IPS-20b (cell line): Measurements from ENCODE around the gene DST.

Experiments used
- H3K27ac ChIP-seq: one replicate; pipeline ENCODE4 v1.5.1; 2013; ENCODE audit warnings: low read length
- H3K27me3 ChIP-seq: 2 replicates; pipeline ENCODE4 v1.6.1; 2013; ENCODE audit warnings: mild to moderate bottlenecking, low read length, inconsistent platforms; ENCODE audit not compliant: insufficient read depth
- H3K36me3 ChIP-seq: 2 replicates; pipeline ENCODE4 v1.6.1; 2013; ENCODE audit warnings: low read depth, mild to moderate bottlenecking, inconsistent platforms, low read length, moderate library complexity; ENCODE audit not compliant: insufficient read depth
- H3K4me1 ChIP-seq: 2 replicates; pipeline ENCODE4 v1.6.1; 2013; ENCODE audit warnings: mild to moderate bottlenecking, control low read depth, inconsistent platforms, low read length, moderate library complexity; ENCODE audit not compliant: insufficient read depth
- H3K4me3 ChIP-seq: 2 replicates; pipeline ENCODE4 v1.5.1; 2013; ENCODE audit warnings: mild to moderate bottlenecking, low read length, inconsistent platforms
- H3K9ac ChIP-seq: 2 replicates; pipeline ENCODE4 v1.6.1; 2013; ENCODE audit warnings: low read depth, mild to moderate bottlenecking, inconsistent platforms, low read length, moderate library complexity
- H3K9me3 ChIP-seq: 2 replicates; pipeline ENCODE4 v1.6.1; 2013; ENCODE audit warnings: mild to moderate bottlenecking, low read depth, low read length, inconsistent platforms; ENCODE audit not compliant: insufficient read depth

Gene DST

GRCh38 chr6:56660381-56660730 lies 17.7 kb upstream of the DST start:
- H3K4me3 ChIP-seq: no peak overlapping the region
- no peak overlapping the region for H3K27ac ChIP-seq
- H3K36me3 ChIP-seq: no peaks in the 10 kb centered on the region
- peaks cover 7% of the 10 kb centered on the region; the same call in 1 of the 2 replicates for H3K4me1 ChIP-seq
- H3K9me3 ChIP-seq: no peaks in the 10 kb centered on the region
- no peak overlapping the region; the same call in 1 of the 2 replicates for H3K9ac ChIP-seq
- H3K27me3 ChIP-seq: no peaks in the 10 kb centered on the region

DNA sequence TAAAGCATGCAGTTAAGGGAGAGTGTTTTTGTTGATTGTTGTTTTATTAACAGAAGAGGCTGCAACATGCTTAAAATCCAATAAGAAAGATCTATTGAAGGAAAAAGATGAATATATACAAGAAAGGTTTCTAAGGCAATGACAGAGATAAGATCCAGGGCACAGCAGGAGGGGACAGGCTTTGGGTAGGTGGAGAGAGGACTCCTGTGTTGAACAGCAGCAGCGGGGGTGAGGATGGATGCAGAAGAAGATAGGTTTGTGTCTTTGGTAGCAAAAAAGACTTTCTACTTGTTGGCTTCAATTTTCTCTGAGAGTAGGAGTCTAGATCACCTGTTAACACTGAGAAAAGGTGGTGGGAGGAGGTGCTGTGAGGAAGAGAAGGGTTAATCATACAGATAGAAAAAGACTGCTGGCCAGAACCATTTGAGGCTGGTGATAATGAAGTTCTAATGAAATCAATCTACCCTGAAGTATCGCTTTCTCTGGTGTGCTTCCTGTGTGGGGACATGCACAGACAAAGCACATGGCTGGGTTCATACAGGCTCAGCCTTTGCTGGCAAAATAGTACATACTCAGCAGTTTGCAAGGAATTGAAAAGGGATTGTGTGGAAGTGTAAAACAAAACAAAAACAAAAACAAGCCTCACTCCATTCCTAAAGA lies 17.2 kb upstream of the DST start:
- Histone ChIP-seq H3K9ac (no peak overlapping the region; the same call in 1 of the 2 replicates), H3K4me3 (no peak overlapping the region), H3K4me1 (peaks cover 7% of the 10 kb centered on the region; the same call in 1 of the 2 replicates), H3K9me3 (no peaks in the 10 kb centered on the region), H3K27me3 (no peaks in the 10 kb centered on the region), H3K27ac (no peak overlapping the region), H3K36me3 (no peaks in the 10 kb centered on the region)

DNA sequence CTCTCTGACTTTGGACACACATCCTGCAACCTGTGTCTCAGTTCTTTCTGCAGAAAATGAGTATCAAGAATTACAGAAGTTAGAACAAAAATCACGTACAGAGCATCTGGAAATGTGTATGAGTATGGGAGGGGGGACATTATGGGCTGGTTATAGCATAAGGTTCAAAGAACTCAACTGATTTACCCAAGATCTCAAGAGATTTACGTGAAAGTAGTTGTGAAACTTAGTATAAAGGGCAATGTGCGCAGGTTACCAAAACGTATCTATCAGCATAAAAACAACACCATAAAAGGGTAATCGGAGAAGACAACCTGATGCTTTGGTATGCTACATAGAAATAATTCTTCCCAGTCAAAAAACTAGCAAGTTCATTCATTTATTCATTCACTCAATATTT lies 15.6 kb upstream of the DST start:
- H3K9ac ChIP-seq: no peak overlapping the region

GRCh38 chr6:56657354-56657753 lies 14.7 kb upstream of the DST start:
- H3K27ac ChIP-seq: no peak overlapping the region
- H3K4me3 ChIP-seq: no peak overlapping the region
- no peak overlapping the region for H3K9ac ChIP-seq
- H3K4me1 ChIP-seq: peaks cover 7% of the 10 kb centered on the region; the same call in 1 of the 2 replicates
- H3K36me3 ChIP-seq: no peaks in the 10 kb centered on the region
- no peaks in the 10 kb centered on the region for H3K27me3 ChIP-seq
- H3K9me3 ChIP-seq: no peaks in the 10 kb centered on the region

More for the DNA sequence above, 15.6 kb upstream of the DST start:
- Histone ChIP-seq H3K9me3 (no peaks in the 10 kb centered on the region), H3K4me1 (peaks cover 7% of the 10 kb centered on the region; the same call in 1 of the 2 replicates), H3K4me3 (no peak overlapping the region), H3K27me3 (no peaks in the 10 kb centered on the region), H3K27ac (no peak overlapping the region), H3K36me3 (no peaks in the 10 kb centered on the region)

DNA sequence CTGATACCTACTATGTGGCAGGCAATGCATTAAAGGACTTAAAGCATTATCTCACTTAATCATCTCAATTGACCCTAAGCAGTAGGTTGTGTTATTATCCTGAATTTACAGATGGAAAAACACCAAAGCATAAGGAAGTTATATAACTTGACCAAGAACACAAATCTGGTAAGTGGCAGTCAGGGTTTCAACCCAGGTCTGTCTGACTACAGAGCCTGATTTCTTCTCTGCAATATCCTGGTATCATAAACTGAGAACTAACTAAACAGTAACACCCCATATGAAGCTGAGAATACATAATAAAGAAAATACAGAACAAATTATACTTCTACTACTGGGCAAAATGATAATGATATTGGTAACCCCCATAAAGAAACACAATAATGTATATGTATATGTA lies 13.8 kb upstream of the DST start:
- Histone ChIP-seq H3K9ac (no peak overlapping the region), H3K4me3 (no peak overlapping the region), H3K27ac (no peak overlapping the region), H3K9me3 (no peaks in the 10 kb centered on the region), H3K4me1 (peaks cover 7% of the 10 kb centered on the region; the same call in 1 of the 2 replicates), H3K27me3 (no peaks in the 10 kb centered on the region), H3K36me3 (no peaks in the 10 kb centered on the region)

DNA sequence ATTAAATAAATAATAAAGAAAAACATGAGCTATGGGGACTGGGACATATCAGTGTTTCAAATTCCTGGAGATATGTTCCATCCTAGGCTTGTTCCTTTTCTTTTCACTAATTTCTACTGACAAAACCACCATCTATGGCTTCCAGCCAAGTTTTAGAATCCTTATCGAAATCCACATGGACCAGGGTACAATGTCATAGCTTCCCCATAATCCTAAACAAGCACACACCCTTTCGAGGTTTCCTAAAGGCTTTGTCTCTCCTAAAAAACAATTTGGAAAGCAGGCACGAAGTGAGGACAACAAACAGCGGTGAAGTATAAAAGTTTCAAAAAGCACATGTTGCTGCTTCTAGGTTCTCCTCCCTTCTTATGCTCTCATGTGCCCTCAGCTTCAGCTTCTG lies 13.3 kb upstream of the DST start:
- Histone ChIP-seq H3K9ac (no peak overlapping the region), H3K27me3 (no peaks in the 10 kb centered on the region), H3K4me1 (peaks cover 3% of the 10 kb centered on the region; the same call in 1 of the 2 replicates), H3K27ac (no peak overlapping the region), H3K9me3 (no peaks in the 10 kb centered on the region), H3K36me3 (no peaks in the 10 kb centered on the region), H3K4me3 (no peak overlapping the region)

GRCh38 chr6:56655249-56655648 lies 12.6 kb upstream of the DST start:
- H3K27me3 ChIP-seq: no peaks in the 10 kb centered on the region
- H3K27ac ChIP-seq: no peak overlapping the region
- peaks cover 2% of the 10 kb centered on the region; the same call in 1 of the 2 replicates for H3K4me1 ChIP-seq
- H3K36me3 ChIP-seq: no peaks in the 10 kb centered on the region
- H3K9ac ChIP-seq: no peak overlapping the region
- no peaks in the 10 kb centered on the region for H3K9me3 ChIP-seq
- H3K4me3 ChIP-seq: no peak overlapping the region

GRCh38 chr6:56652994-56653393 lies 10.3 kb upstream of the DST start:
- Histone ChIP-seq H3K9me3 (no peaks in the 10 kb centered on the region), H3K4me3 (no peak overlapping the region), H3K9ac (no peak overlapping the region), H3K4me1 (peaks cover 8% of the 10 kb centered on the region; the same call in 1 of the 2 replicates), H3K36me3 (peaks cover 10% of the 10 kb centered on the region), H3K27ac (no peak overlapping the region), H3K27me3 (no peaks in the 10 kb centered on the region)

DNA sequence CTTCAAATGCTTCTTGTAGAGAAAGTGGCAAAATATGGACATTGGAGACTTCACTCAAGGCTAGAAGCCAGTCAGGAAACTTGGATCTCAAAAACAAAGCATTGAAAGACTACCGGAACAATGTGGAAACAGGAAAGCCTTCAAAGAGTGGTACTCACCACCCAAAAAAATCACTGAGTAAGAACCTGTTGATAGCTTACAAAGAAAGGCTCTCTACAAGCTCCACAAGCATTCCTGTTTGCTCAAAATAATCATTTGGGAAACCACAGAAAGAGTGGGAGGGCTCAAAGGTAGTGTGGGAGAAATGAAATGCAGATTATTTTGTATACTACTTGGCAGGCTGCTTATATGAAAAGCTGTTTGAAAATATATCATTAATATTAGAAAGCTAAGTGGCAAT lies 9.5 kb upstream of the DST start:
- H3K27me3 ChIP-seq: no peaks in the 10 kb centered on the region
- H3K9ac ChIP-seq: no peak overlapping the region
- H3K27ac ChIP-seq: no peak overlapping the region
- no peaks in the 10 kb centered on the region for H3K9me3 ChIP-seq
- no peak overlapping the region for H3K4me3 ChIP-seq
- H3K36me3 ChIP-seq: peaks cover 17% of the 10 kb centered on the region
- H3K4me1 ChIP-seq: peaks cover 8% of the 10 kb centered on the region; the same call in 1 of the 2 replicates

- Histone ChIP-seq H3K27ac (no peak overlapping the region), H3K9me3 (no peaks in the 10 kb centered on the region), H3K36me3 (peaks cover 32% of the 10 kb centered on the region), H3K4me3 (no peak overlapping the region), H3K4me1 (peaks cover 8% of the 10 kb centered on the region; the same call in 1 of the 2 replicates), H3K27me3 (no peaks in the 10 kb centered on the region), H3K9ac (no peak overlapping the region)
These were observed 7.5 kb upstream of the DST start for GRCh38 chr6:56650191-56650590.

DNA sequence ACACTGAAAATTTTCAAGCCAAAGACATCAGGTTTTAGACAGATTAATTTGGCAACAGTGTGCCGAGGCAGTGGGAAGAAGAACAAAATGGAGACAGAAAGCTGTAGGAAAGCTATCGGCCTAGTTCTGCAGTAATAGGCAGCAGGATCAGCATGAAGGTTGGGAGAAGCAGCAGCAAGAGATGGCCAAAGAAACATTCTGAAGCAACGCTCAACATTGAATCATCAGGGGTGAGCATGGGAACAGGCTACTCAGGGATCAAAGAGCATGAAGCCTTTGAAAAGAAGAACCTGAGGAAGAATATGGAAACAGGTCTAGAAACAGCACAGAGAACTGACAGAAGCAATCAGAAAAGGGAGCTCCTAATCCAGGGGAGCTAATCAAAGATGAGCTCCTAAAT lies 7.1 kb upstream of the DST start:
- Histone ChIP-seq H3K4me3 (no peak overlapping the region), H3K27me3 (no peaks in the 10 kb centered on the region), H3K9ac (no peak overlapping the region), H3K4me1 (peaks cover 8% of the 10 kb centered on the region; the same call in 1 of the 2 replicates), H3K36me3 (peaks cover 36% of the 10 kb centered on the region), H3K27ac (no peak overlapping the region), H3K9me3 (no peaks in the 10 kb centered on the region)

DNA sequence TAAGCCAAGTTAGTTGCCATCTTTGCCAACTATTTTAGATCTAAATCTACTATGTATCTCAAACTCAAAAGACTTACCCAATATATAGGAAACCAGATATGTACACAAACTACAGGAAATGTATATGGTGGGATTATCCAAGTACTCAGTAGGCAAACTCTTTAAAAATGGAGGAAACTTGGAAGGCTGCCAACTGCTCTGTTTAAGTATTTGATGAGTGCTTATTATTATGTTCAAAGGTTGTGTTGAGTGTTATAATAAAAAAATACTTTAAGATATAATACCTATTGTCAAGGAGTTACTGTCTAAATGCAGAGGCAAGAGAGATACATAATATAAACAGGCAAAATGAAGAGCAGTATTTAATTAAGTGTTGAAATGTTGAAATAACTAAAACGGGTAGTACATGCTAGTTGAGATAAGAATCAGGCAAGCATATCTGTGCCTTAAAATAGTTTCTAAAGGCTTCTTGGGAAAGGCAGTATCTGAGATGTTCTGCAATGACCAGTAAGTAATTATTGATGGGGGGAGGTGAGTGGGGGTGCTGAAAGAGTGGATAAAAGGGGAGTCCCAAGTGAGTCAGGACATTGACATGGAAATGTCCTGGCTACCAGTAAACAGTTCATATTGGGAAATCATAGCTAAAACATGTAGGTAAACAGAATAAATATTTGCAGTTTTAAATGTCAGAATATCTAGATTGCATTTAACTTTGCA lies 6.5 kb upstream of the DST start:
- Histone ChIP-seq H3K9ac (no peak overlapping the region), H3K36me3 (peaks cover 42% of the 10 kb centered on the region), H3K4me3 (no peak overlapping the region), H3K27ac (no peak overlapping the region), H3K27me3 (no peaks in the 10 kb centered on the region), H3K9me3 (no peaks in the 10 kb centered on the region), H3K4me1 (peaks cover 8% of the 10 kb centered on the region; the same call in 1 of the 2 replicates)
